ENCODE data around the gene GPR176. TPM values are rescaled to one million over a fixed set of nuclear protein-coding genes. Genes with fewer than 3 reads are reported as not detected.
A peak's percentile ranks its signal among the peaks of the same experiment; 100 is the strongest.

Gene GPR176
- polyA plus RNA-seq, 1 donor: 9.4 TPM

DNA sequence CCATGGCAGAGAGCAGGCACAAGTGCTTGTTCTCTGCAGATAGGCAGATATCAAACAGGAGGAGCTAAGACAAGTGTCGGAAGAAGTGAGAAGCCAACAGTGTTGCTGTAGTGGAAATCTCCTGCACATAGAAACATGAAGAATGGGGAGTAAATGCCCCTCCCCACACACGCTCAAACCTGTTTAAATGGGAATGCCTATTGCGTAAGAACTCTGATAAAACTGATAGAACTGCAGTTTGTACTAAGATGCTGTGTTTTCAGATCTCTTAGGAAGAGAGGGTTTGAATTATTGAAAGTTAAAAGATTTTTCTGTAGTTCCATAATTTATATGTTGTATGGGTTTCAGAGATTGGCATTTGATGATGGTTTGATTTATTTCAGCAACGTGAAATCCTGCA is 33.5 kb upstream of the GPR176 start:
- no CpG with 5 or more reads among the region's 4 CpGs for WGBS (ENCODE audit: insufficient coverage, low lambda C conversion rate)
- Histone ChIP-seq H3K27ac (ENCODE audit: low read length) (no peak overlapping the region), H3K36me3 (ENCODE audit: control insufficient read depth, insufficient read depth, low read length) (peaks cover 55% of the 10 kb centered on the region), H3K9me3 (ENCODE audit: control insufficient read depth, low read depth, low read length) (no peaks in the 10 kb centered on the region), H3K4me1 (ENCODE audit: control insufficient read depth, insufficient read depth, low read length) (no peaks in the 10 kb centered on the region), H3K27me3 (ENCODE audit: control insufficient read depth, insufficient read depth, low read length) (no peaks in the 10 kb centered on the region), H3K4me3 (ENCODE audit: low read length) (no peak overlapping the region)
- DNase-seq: no peak

DNA sequence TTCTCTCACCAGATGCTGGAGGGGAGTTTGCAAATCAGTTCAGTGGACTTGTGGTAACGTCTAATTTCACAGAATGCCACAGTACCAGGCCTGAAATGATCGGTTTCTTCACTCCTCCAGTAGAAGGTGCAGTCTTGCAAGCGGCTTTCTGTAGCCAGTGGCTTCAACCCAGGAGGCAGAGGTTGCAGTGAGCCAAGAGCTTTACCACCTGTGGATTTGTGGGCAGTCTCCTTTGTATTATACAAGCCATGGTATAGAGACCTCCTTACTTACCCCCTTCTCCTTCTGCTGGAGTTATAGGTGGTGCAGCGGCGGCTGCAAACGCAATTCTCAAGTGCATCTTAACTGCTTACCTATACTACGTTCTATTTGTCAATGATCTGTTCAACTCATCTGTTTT is 31.5 kb upstream of the GPR176 start:
- H3K27ac ChIP-seq (ENCODE audit: low read length): no peak overlapping the region
- no peak overlapping the region for H3K4me3 ChIP-seq (ENCODE audit: low read length)
- H3K9me3 ChIP-seq (ENCODE audit: control insufficient read depth, low read depth, low read length): no peaks in the 10 kb centered on the region
- no peak for DNase-seq
- no peaks in the 10 kb centered on the region for H3K4me1 ChIP-seq (ENCODE audit: control insufficient read depth, insufficient read depth, low read length)
- peaks cover 45% of the 10 kb centered on the region for H3K36me3 ChIP-seq (ENCODE audit: control insufficient read depth, insufficient read depth, low read length)
- no CpG with 5 or more reads among the region's 7 CpGs for WGBS (ENCODE audit: insufficient coverage, low lambda C conversion rate)
- no peaks in the 10 kb centered on the region for H3K27me3 ChIP-seq (ENCODE audit: control insufficient read depth, insufficient read depth, low read length)

DNA sequence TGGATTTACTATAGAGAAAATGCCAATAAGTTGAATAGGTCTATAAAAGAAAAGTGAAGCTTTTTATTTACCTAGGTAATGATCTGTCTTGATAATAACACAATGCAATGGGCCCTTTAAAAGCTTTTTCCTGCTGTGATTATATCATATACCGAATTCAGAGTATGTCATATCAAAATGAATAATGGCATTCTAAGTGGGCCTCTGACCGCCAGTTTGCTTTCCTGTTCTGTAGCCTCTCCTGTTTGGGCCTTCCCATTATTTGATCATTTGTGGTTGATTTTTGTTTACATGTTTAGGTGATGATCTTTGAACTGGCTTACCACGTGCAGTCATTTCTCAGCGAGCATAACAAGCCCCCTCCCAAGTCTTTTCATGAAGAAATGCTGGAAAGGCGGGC is 28.8 kb upstream of the GPR176 start:
- H3K36me3 ChIP-seq (ENCODE audit: control insufficient read depth, insufficient read depth, low read length): peaks cover 49% of the 10 kb centered on the region
- no peaks in the 10 kb centered on the region for H3K9me3 ChIP-seq (ENCODE audit: control insufficient read depth, low read depth, low read length)
- H3K27ac ChIP-seq (ENCODE audit: low read length): no peak overlapping the region
- no peaks in the 10 kb centered on the region for H3K4me1 ChIP-seq (ENCODE audit: control insufficient read depth, insufficient read depth, low read length)
- H3K27me3 ChIP-seq (ENCODE audit: control insufficient read depth, insufficient read depth, low read length): no peaks in the 10 kb centered on the region
- DNase-seq: no peak
- no peak overlapping the region for H3K4me3 ChIP-seq (ENCODE audit: low read length)
- 100% methylated on average over 1 of the region's 5 CpGs for WGBS (ENCODE audit: insufficient coverage, low lambda C conversion rate)

DNA sequence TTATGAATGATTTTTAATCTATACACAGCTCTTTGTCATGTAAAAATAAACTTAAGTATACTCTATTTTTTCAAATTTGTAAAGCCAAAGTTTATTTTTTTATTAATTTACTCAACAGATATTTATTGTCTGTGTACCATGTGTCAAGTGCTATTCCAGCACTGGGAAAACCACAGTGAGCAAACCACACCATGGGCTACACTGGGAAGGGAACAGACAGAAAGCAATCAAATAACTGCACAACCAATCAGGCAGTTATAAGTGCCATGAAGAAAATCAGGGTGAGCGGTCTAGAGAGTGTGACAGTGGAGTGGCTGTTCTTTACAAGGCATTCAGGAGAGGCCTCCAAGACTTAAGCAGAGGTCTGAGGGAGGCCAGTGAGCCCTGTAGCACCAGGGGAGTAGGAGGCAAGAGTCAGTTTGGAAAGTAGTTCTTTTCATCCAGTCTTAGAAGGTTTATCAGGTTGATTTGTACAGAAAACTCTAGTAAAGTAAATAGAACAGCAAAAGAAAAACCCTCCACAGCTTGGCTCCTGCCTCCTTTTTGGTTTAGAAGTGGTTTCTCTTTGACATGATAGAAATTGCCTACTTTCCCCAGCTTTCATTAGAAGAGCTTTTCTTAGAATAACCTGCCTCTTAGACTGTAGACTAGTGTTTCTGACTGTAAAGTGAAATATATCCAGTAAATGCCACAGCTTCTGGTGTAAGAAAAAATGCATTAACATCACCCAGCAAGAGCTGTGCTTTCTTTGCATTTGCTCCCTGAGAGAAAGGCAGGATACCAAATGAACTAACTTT is 27.5 kb upstream of the GPR176 start:
- Histone ChIP-seq H3K4me1 (ENCODE audit: control insufficient read depth, insufficient read depth, low read length) (no peaks in the 10 kb centered on the region), H3K4me3 (ENCODE audit: low read length) (no peak overlapping the region), H3K36me3 (ENCODE audit: control insufficient read depth, insufficient read depth, low read length) (peaks cover 47% of the 10 kb centered on the region), H3K27me3 (ENCODE audit: control insufficient read depth, insufficient read depth, low read length) (no peaks in the 10 kb centered on the region), H3K9me3 (ENCODE audit: control insufficient read depth, low read depth, low read length) (no peaks in the 10 kb centered on the region), H3K27ac (ENCODE audit: low read length) (no peak overlapping the region)
- WGBS (ENCODE audit: insufficient coverage, low lambda C conversion rate): no CpG with 5 or more reads among the region's 1 CpG
- no peak for DNase-seq

DNA sequence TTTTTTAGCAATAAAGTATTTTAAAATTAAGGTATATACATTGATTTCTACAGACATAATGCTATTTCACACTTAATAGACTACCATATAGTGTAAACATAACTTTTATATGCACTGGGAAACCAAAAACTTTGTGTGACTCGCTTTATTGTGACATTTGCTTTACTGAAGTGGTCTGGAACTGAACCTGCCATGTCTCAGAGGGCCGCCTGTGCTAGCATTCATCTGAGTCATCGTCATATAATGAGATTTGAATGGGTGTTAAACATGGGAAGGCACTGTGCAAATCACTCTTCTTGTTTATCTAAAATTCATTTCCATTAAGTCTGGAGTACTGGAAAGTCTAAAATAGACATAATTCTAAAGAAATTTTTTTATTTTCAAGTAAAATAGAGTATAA is 26.8 kb upstream of the GPR176 start:
- Histone ChIP-seq H3K4me1 (ENCODE audit: control insufficient read depth, insufficient read depth, low read length) (no peaks in the 10 kb centered on the region), H3K27ac (ENCODE audit: low read length) (no peak overlapping the region), H3K36me3 (ENCODE audit: control insufficient read depth, insufficient read depth, low read length) (peaks cover 52% of the 10 kb centered on the region), H3K27me3 (ENCODE audit: control insufficient read depth, insufficient read depth, low read length) (no peaks in the 10 kb centered on the region), H3K9me3 (ENCODE audit: control insufficient read depth, low read depth, low read length) (no peaks in the 10 kb centered on the region), H3K4me3 (ENCODE audit: low read length) (no peak overlapping the region)
- DNase-seq: no peak
- WGBS (ENCODE audit: insufficient coverage, low lambda C conversion rate): 100% methylated on average over 1 of the region's 3 CpGs

DNA sequence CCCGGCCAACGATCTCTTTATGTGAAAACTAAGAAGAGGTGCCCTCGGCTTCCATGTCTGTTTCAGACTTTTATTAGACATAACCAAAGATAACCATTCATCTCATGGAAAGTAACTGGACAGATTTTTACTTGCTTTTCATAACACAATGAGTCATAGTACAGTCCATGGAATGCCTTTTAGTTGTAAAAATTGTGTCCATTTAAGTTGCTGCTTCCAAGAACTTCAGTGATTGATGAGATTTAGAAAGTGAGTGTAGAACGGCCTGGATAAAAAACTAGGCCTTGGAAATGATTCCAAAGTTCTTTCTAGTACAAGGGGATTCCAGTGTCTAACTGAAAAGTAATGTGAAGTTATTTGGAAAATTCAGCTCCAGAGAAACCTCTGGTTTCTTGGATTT is 24.7 kb upstream of the GPR176 start:
- no CpG with 5 or more reads among the region's 4 CpGs for WGBS (ENCODE audit: insufficient coverage, low lambda C conversion rate)
- peaks cover 57% of the 10 kb centered on the region for H3K36me3 ChIP-seq (ENCODE audit: control insufficient read depth, insufficient read depth, low read length)
- H3K9me3 ChIP-seq (ENCODE audit: control insufficient read depth, low read depth, low read length): no peaks in the 10 kb centered on the region
- no peaks in the 10 kb centered on the region for H3K27me3 ChIP-seq (ENCODE audit: control insufficient read depth, insufficient read depth, low read length)
- no peak overlapping the region for H3K4me3 ChIP-seq (ENCODE audit: low read length)
- no peak overlapping the region for H3K27ac ChIP-seq (ENCODE audit: low read length)
- no peaks in the 10 kb centered on the region for H3K4me1 ChIP-seq (ENCODE audit: control insufficient read depth, insufficient read depth, low read length)
- DNase-seq: peak; percentile 15 to 29

DNA sequence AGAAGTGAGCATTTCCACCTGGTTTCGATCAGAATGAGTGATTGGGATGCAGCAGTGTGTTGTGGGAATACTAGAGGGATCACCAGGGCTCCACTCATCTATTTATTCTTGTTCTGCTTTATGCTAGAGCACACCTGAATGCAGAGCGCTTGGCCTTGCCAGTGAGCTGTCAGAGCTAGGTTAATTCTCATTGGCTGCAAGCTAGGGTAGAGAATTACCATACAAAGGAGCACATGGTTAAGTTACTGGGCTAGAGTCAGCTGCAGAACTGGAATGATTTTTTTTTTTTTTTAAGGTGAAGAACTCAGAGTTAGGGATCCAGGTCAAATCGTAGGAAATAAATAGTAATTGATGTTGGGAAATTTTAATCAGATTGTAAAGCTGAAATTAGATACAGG is 22.7 kb upstream of the GPR176 start:
- no peak overlapping the region for H3K27ac ChIP-seq (ENCODE audit: low read length)
- no peaks in the 10 kb centered on the region for H3K4me1 ChIP-seq (ENCODE audit: control insufficient read depth, insufficient read depth, low read length)
- no peaks in the 10 kb centered on the region for H3K27me3 ChIP-seq (ENCODE audit: control insufficient read depth, insufficient read depth, low read length)
- H3K9me3 ChIP-seq (ENCODE audit: control insufficient read depth, low read depth, low read length): no peaks in the 10 kb centered on the region
- 80% methylated on average over 1 of the region's 3 CpGs for whole genome bisulfite sequencing (ENCODE audit: insufficient coverage, low lambda C conversion rate)
- H3K4me3 ChIP-seq (ENCODE audit: low read length): no peak overlapping the region
- H3K36me3 ChIP-seq (ENCODE audit: control insufficient read depth, insufficient read depth, low read length): peaks cover 56% of the 10 kb centered on the region
- DNase-seq: no peak

DNA sequence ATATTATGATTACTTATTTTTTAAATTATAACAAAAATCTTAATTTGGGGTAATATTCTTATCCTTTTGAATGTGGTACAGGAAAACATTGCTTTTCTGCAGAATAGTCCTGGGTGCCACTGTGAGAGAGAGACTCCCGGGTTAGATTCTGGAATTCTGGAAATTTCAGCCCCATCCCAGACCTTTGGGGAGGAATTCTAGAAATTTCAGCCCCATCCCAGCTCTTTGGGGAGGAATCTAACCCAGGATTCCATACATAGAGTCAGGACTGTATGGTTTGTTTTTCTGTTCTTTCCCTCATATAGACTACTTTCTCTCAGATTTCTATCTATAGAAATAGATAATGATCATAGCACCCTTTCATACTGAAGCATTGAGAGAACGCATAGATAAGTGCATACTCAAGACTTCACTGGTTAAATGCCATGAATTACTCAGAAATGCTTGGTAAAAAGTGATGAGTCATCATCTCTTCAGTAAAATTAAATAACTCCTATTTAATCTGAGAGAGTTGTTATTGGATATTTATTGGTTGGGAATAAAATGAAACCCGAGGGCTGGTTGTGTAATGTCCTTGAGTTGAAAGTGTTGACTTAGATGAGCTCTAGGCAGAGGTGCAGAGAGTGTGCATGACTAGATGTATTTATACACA is 22.2 kb upstream of the GPR176 start:
- no peak for DNase-seq
- H3K4me1 ChIP-seq (ENCODE audit: control insufficient read depth, insufficient read depth, low read length): no peaks in the 10 kb centered on the region
- H3K9me3 ChIP-seq (ENCODE audit: control insufficient read depth, low read depth, low read length): no peaks in the 10 kb centered on the region
- H3K36me3 ChIP-seq (ENCODE audit: control insufficient read depth, insufficient read depth, low read length): peaks cover 56% of the 10 kb centered on the region
- 71% methylated on average over 1 of the region's 3 CpGs for WGBS (ENCODE audit: insufficient coverage, low lambda C conversion rate)
- H3K4me3 ChIP-seq (ENCODE audit: low read length): no peak overlapping the region
- H3K27me3 ChIP-seq (ENCODE audit: control insufficient read depth, insufficient read depth, low read length): no peaks in the 10 kb centered on the region
- H3K27ac ChIP-seq (ENCODE audit: low read length): no peak overlapping the region

DNA sequence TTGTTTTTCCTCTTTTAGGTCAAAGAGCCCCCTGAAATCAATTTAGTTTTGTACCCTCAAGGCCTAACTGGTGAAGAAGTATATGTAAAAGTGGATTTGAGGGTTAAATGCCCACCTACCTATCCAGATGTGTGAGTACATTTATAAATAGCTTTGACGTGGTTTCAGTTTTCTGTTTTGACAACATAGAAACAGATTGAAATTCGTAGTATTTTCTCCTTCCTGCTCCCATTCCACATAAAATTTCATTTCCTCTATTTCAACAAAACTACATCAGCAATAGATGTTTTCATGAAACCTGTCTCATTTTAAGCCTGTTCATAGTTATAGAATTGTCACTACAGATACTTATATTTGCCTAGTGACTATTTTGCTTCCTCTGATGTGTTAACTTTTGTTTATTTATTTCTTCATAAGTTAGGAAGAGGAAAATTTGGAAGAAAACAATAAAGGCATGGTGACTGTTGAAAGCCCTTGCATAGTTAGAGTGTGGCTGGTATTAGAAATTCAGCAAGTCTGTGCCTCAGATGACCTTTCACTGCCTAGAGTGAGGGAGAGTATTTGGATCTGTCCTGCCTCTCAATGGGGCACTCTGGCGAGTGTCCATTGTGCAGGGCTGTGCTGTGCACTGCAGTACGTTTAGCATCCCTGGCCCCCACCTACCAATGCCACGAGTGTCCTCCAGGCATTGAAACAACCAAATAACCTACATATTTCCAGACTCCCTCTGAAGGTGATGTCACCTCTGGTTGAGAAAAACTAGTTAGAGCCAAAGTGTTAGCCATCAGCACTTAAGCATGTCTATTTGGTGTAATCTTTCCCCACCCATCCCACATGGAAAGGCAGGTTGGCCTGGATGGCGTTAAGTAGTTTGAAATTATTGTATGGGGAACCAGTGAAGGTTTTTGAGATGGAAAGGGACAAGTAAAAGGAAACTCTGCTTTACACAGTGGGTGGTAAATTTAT is 19.7 kb upstream of the GPR176 start:
- Histone ChIP-seq H3K27ac (ENCODE audit: low read length) (no peak overlapping the region), H3K9me3 (ENCODE audit: control insufficient read depth, low read depth, low read length) (no peaks in the 10 kb centered on the region), H3K4me3 (ENCODE audit: low read length) (no peak overlapping the region), H3K4me1 (ENCODE audit: control insufficient read depth, insufficient read depth, low read length) (peaks cover 2% of the 10 kb centered on the region), H3K27me3 (ENCODE audit: control insufficient read depth, insufficient read depth, low read length) (no peaks in the 10 kb centered on the region), H3K36me3 (ENCODE audit: control insufficient read depth, insufficient read depth, low read length) (peaks cover 37% of the 10 kb centered on the region)
- WGBS (ENCODE audit: insufficient coverage, low lambda C conversion rate): 95% methylated on average over 2 of the region's 6 CpGs
- no peak for DNase-seq

DNA sequence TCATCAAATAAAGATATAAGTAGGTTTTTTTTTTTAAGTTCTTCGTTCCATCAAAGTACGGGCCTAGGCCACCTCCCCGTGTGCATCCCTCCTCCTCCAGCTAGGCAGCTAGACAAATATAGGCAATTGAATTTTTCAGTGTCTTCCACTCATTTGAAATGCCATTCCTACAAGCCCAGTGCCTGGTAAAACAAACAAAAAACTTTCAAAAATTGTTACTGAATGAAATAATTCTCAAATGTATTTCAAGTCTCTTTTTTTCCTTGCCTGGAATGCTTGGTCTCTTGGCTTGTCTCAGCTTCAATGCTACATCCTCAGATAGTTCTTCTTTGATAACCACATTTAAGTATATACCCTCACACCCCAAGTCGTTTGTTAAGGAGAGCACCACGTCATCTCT is 17.6 kb upstream of the GPR176 start:
- peaks cover 2% of the 10 kb centered on the region for H3K4me1 ChIP-seq (ENCODE audit: control insufficient read depth, insufficient read depth, low read length)
- H3K27ac ChIP-seq (ENCODE audit: low read length): no peak overlapping the region
- no peaks in the 10 kb centered on the region for H3K27me3 ChIP-seq (ENCODE audit: control insufficient read depth, insufficient read depth, low read length)
- no CpG with 5 or more reads among the region's 5 CpGs for WGBS (ENCODE audit: insufficient coverage, low lambda C conversion rate)
- H3K36me3 ChIP-seq (ENCODE audit: control insufficient read depth, insufficient read depth, low read length): peaks cover 26% of the 10 kb centered on the region
- H3K9me3 ChIP-seq (ENCODE audit: control insufficient read depth, low read depth, low read length): no peaks in the 10 kb centered on the region
- H3K4me3 ChIP-seq (ENCODE audit: low read length): no peak overlapping the region
- DNase-seq: no peak

All from large intestine (tissue), 3 donors.